Inferior parietal cortex (tissue), 1 donor: ENCODE measurements around the gene GSTA5.
"Not testable (repeated sequence)": the region's sequence is repeated elsewhere in the genome, so short reads cannot be mapped to it uniquely, and the experiment has no call there.

ENCODE experiments used
- DNase-seq: peaks from one replicate; pipeline ENCODE4 v3.0.0-alpha.2; 2016; ENCODE audit errors: extremely low spot score

GSTA5 gene

DNA sequence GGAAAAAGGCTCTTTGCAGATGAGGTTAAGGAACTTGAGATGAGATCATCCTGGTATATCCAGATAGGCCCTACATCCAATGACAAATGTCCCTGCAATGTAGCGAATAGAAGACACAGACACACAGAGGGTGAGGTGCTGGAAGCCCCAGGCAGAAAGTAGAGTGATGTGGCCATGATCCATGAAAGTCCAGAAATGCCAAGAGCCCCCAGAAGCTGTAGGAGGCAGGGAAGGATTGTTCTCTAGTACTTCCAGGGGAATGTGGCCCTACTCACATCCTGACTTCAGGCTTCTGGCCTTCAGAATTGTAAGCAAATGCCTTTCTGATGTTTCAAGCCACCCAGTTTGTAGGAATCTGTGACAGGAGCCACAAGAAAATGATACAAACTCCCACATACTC, 51.0 kb downstream of the GSTA5 start:
- not testable (repeated sequence) for DNase-seq

GRCh38 chr6:52788478-52788877, 52.1 kb downstream of the GSTA5 start:
- DNase-seq, result peak; percentile 19

DNA sequence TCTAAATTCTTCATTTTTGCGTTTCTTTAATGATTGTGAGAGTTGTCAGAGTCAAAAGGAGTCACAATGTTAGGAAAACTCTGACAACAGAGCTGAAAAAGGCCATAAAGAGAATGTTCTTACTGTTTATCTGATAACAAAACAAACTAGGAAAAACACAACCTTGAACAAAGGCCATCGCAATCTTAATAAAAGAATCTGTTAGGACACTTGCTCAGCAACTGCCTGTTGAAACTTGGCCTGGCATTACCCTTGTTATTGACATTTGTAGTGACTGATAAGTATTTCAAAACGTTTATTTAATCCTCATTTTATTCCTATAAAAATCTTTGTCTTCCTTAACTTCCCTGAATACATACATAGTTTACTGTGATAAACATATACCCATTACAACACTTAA, 52.7 kb downstream of the GSTA5 start:
- DNase-seq, result no peak

DNA sequence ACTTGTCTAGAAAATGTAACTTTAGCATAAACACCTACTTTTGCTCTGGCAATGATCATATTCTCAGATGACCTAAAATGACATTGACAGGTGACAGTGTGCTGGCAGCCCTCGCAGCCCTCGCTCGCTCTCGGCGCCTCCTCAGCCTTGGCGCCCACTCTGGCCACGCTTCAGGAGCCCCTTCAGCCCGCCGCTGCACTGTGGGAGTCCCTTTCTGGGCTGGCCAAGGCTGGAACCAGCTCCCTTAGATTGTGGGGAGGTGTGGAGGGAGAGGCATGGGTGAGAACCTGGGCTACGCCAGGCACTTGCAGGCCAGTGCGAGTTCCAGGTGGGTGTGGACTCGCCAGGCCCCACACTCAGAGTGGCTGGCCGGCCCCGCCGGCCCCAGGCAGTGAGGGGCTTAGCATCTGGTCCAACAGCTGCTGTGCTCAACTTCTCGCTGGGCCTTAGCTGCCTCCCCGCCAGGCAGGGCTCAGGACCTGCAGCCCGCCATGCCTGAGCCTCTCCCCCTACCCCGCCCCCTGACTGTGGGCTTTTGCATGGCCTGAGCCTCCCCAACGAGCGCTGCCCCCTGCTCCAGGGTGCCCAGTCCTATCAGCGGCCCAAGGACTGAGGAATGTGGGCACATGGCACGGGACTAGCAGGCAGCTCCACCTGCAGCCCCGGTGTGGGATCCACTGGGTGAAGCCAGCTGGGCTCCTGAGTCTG, 54.2 kb downstream of the GSTA5 start:
- no peak for DNase-seq

- DNase-seq, result not testable (repeated sequence)
These were observed 57.8 kb downstream of the GSTA5 start for GRCh38 chr6:52782696-52783274.

GRCh38 chr6:52782209-52782608, 58.4 kb downstream of the GSTA5 start:
- DNase-seq, result not testable (repeated sequence)
